Ishikawa (cell line): Measurements from ENCODE around the gene NPHP4.

ENCODE experiments used
- CEBPB ChIP-seq: IDR thresholded peaks from 2 replicates; pipeline ENCODE4 v1.6.1; 2012
- CREB1 ChIP-seq: IDR thresholded peaks from 2 replicates; pipeline ENCODE4 v1.6.1; 2012; ENCODE audit warnings: low read depth
- EGR1 ChIP-seq: IDR thresholded peaks from 2 replicates; pipeline ENCODE4 v1.6.1; 2012
- EP300 ChIP-seq: IDR thresholded peaks from 2 replicates; pipeline ENCODE4 v1.6.1; 2012; ENCODE audit warnings: borderline replicate concordance
- FOXM1 ChIP-seq: IDR thresholded peaks from 2 replicates; pipeline ENCODE4 v1.6.1; 2012; ENCODE audit warnings: low read depth, borderline replicate concordance
- NFIC ChIP-seq: IDR thresholded peaks from 2 replicates; pipeline ENCODE4 v1.6.1; 2012
- RAD21 ChIP-seq: IDR thresholded peaks from 2 replicates; pipeline ENCODE4 v1.6.1; 2012; ENCODE audit warnings: low read depth
- TAF1 ChIP-seq: IDR thresholded peaks from 2 replicates; pipeline ENCODE4 v1.6.1; 2012; ENCODE audit warnings: low read depth, mild to moderate bottlenecking
- TCF12 ChIP-seq: IDR thresholded peaks from 2 replicates; pipeline ENCODE4 v1.6.1; 2012; ENCODE audit warnings: low read depth
- TEAD4 ChIP-seq: IDR thresholded peaks from 2 replicates; pipeline ENCODE4 v1.6.1; 2012
- YY1 ChIP-seq: IDR thresholded peaks from 2 replicates; pipeline ENCODE4 v1.6.1; 2012; ENCODE audit warnings: low read depth
- ZBTB7A ChIP-seq: IDR thresholded peaks from 2 replicates; pipeline ENCODE4 v1.6.1; 2012; ENCODE audit warnings: low read depth
- TF ChIP-seq, protein P1 (sequence below): IDR thresholded peaks from 2 replicates; pipeline ENCODE4 v1.6.1; 2012
- TF ChIP-seq, protein P2 (sequence below): IDR thresholded peaks from 2 replicates; pipeline ENCODE4 v1.6.1; 2012; ENCODE audit warnings: low read depth, mild to moderate bottlenecking
- TF ChIP-seq, protein P3 (sequence below): IDR thresholded peaks from 2 replicates; pipeline ENCODE4 v1.6.1; 2012

NPHP4 gene

DNA sequence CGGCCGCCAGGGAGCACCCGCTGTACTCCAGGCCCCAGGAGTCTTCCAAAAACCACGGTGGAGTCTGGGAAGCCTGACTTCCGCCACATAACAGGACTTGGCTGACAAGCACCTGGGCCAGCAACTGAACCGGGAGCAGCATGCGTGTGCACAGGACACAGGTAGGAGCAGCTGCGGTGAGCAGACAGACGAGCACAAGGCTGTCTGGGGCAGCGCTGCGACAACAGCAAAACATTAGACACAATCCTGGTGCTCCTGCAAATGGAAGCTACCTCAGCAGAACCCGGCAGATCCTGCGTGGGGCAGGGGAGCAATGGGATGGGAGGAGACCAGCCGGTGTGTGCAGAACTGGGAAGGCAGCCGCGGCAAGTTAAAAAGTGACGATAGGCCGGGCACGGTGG, 80.4 kb downstream of the NPHP4 start:
- no peak for TF ChIP-seq ZBTB7A

DNA sequence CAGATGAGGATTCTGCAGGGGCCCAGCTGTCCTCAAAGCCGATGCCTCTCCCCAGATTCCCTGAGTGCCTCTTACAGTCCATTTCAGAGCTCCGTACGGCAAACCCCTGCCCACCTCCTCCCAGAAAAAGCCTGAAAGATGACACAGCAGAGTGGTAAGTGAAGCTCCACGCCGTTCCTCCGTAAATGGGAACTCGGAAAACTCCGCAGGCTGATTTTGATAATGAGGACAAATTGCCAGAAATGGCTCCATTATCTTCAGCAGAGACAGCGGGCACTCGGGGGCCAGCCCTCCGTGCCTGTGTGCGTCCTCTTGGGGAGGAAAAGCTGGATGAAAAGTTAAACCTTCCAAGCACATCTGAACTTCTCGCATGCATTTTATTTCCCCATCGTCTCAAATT, 81.1 kb downstream of the NPHP4 start:
- TF ChIP-seq TCF12 (no peak), TEAD4 (no peak), RAD21 (no peak), NFIC (no peak), CEBPB (no peak), YY1 (no peak), EP300 (no peak), TAF1 (no peak), EGR1 (no peak), FOXM1 (no peak), ZBTB7A (no peak), CREB1 (no peak)
- TF ChIP-seq, protein P1, sequence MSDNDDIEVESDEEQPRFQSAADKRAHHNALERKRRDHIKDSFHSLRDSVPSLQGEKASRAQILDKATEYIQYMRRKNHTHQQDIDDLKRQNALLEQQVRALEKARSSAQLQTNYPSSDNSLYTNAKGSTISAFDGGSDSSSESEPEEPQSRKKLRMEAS, result no peak
- TF ChIP-seq, protein P2, sequence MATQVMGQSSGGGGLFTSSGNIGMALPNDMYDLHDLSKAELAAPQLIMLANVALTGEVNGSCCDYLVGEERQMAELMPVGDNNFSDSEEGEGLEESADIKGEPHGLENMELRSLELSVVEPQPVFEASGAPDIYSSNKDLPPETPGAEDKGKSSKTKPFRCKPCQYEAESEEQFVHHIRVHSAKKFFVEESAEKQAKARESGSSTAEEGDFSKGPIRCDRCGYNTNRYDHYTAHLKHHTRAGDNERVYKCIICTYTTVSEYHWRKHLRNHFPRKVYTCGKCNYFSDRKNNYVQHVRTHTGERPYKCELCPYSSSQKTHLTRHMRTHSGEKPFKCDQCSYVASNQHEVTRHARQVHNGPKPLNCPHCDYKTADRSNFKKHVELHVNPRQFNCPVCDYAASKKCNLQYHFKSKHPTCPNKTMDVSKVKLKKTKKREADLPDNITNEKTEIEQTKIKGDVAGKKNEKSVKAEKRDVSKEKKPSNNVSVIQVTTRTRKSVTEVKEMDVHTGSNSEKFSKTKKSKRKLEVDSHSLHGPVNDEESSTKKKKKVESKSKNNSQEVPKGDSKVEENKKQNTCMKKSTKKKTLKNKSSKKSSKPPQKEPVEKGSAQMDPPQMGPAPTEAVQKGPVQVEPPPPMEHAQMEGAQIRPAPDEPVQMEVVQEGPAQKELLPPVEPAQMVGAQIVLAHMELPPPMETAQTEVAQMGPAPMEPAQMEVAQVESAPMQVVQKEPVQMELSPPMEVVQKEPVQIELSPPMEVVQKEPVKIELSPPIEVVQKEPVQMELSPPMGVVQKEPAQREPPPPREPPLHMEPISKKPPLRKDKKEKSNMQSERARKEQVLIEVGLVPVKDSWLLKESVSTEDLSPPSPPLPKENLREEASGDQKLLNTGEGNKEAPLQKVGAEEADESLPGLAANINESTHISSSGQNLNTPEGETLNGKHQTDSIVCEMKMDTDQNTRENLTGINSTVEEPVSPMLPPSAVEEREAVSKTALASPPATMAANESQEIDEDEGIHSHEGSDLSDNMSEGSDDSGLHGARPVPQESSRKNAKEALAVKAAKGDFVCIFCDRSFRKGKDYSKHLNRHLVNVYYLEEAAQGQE, result no peak
- TF ChIP-seq, protein P3, sequence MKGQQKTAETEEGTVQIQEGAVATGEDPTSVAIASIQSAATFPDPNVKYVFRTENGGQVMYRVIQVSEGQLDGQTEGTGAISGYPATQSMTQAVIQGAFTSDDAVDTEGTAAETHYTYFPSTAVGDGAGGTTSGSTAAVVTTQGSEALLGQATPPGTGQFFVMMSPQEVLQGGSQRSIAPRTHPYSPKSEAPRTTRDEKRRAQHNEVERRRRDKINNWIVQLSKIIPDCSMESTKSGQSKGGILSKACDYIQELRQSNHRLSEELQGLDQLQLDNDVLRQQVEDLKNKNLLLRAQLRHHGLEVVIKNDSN, result no peak

DNA sequence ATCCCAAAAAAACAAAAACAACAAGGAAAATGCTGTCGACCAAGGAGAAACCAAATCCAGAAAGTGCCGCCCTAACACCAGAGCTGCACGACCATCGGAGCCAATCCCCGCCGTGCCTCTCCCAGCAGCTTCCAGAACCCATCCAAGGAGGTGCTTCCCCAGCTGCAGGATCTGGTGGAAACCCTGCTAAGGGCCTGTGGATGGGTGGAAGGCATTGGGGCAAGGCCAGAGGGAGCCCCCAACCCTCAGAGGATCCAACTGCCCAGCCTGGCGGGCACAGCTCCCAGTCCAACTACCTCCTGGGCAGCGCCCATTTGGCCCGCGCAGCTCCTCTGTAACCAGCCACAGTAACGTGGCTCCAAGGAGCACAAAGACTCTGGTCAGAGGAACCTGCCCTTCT, 81.6 kb downstream of the NPHP4 start:
- TF ChIP-seq YY1 (no peak), ZBTB7A (no peak), TAF1 (no peak), EGR1 (no peak), TCF12 (no peak)
- TF ChIP-seq, protein P2, result no peak

DNA sequence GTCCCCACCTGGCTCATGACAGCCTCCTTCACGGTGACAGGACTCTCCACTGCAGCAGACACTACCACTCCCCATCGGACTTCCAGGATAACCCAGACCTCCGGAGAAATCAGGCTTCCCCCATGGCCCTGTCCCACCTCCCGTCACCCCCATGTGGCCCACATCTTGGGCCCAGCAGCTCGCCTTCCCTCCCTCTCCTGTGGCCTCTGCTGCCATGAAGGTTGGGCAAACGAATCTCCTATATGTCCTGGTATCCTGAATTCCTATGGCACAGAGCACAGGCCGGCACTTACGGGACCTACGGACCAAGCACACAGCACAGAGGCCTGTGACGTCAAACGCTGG, 82.0 kb downstream of the NPHP4 start:
- TF ChIP-seq FOXM1, result no peak

DNA sequence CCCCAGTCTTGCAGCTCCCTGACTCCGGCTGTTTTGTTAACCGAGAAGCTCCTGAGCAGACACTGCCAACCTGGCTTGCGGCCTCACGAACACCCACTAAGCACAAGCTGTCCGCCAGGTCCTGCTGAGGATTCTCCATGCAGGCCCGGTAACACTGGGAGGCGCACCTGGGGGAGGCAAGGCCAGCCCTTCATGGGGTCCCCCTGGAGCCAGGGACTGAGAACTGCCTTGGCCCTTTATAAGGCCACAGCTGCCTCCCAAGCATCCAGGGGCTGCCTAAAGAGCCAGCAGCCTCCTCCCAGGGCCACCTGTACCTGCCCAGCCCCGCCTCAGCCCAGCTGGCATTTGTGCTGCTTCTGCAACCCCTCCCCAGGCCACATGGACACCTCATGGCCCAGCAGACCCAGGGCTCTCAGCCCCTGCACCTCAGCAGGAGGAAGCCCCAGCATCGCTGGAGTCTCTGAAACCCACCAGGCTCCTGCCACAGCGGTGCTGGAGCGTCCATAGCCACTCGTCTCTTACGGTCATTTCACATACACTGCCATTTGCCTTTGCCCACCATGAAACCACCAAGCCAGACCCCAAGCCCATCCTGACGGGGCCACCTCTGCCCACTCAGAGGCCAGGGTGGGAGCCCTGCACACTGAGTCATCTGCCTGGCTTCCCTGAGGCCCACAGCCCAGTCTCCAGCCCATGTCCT, 82.5 kb downstream of the NPHP4 start:
- TF ChIP-seq CREB1 (no peak), TCF12 (no peak), YY1 (no peak), NFIC (no peak), EGR1 (no peak), RAD21 (no peak), TAF1 (no peak), ZBTB7A (no peak), TEAD4 (no peak), EP300 (no peak), FOXM1 (no peak)
- TF ChIP-seq, protein P1, result no peak

DNA sequence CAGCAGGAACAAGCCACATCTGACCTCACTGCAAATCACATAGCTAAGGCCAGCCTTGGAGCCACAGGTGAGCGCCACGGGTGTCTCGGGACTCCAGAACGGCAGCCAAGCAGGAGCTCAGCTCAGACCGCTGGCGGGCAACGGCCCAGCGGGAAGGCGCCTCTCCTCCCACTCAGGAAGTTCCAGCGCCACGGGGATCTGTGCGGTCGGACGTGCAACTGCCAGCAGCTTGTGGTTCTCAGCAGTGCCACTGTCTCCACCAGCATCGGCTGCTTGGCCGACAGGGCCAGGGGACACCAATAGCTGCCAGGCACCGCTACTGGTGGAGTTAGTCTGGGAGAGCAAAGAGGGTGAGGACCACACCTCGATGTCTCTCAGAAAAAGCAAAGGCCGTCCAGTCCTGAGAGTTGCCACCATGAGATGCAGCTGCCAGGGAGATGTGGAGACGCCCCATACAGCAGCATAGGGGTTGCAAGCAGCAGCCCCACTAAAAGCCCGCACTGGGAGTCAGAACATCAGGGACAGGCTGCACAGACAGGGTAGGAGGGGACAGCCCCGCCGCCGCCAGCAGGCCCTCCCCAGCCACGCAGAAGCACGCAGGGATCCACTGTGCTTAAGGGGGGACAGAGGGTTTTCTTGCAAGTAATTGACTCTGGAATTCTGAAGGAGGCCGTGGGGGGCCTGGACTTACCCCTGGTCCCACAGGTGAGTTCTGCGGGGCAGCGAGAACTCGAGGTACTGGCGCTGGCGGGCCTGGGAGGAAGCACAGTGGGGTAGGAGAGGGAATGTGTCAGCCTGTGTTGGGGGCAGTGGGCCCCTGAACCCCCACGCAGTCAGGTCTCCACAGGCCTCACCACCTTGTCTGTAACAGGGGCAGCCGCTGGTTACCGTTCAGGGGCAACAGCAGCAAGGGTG, 83.5 kb downstream of the NPHP4 start:
- TF ChIP-seq EGR1 (no peak), NFIC (no peak)

DNA sequence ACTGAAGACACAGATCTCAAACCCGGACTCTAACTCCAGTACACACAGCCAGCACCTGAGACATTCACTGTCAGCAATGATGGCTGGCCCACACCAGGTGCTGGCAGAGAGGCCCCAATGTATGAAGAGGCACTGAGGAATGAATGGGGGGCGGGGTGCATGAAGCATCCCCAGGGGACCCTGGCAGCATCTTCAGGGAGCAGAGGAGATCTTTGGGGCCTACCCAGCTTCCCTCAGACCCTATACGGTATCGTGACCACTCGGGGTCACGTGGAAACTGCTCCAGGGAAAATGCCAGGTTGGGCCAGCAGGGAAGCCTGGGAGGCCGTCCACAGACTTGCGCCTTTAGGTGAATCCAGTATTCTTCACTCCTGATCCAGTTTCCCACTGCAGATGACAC, 84.3 kb downstream of the NPHP4 start:
- no peak for TF ChIP-seq YY1

DNA sequence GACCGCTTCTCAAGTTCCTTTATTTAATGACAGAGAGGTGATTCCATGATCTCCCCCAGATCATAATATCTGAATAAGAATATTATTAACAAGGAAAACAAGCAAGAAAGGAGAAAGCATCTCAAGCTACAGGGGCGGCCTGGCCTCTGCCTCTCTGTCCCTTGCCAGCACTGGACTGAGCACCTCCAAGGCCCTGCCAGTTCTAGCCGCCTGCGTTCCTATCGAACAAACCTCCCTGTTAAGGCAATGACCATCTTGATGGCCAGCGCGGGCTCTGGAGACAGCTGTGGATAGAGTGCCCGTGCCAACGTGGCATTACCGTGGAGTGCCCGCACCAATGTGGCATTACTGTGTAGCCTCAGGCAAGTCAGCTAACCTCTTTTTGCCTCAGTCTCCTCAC, 84.8 kb downstream of the NPHP4 start:
- TF ChIP-seq CEBPB (no peak), FOXM1 (no peak), YY1 (no peak), EGR1 (no peak), ZBTB7A (no peak), TCF12 (no peak), RAD21 (no peak), CREB1 (no peak), TEAD4 (no peak), TAF1 (no peak), EP300 (no peak), NFIC (no peak)
- TF ChIP-seq, protein P1, result no peak
- TF ChIP-seq, protein P2, result no peak
- TF ChIP-seq, protein P3, result no peak
